ENCODE measurements around the gene MAP3K13.
"Not testable (repeated sequence)": the region's sequence is repeated elsewhere in the genome, so short reads cannot be mapped to it uniquely, and the experiment has no call there.

The MAP3K13 gene

GRCh38 chr3:185470323-185470722, 107.4 kb downstream of the MAP3K13 start:
- Histone ChIP-seq H4K20me1 (ENCODE audit: insufficient read depth, low read length) (no peaks in the 10 kb centered on the region), H2AFZ (ENCODE audit: low read depth, low read length) (no peak overlapping the region), H3K9me3 (ENCODE audit: insufficient read depth, low read length, severe bottlenecking) (no peaks in the 10 kb centered on the region), H3K4me1 (ENCODE audit: insufficient read depth, low read length) (no peaks in the 10 kb centered on the region), H3K79me2 (ENCODE audit: insufficient read depth, low read length) (no peaks in the 10 kb centered on the region), H3K4me3 (ENCODE audit: low read depth in 1 of 2, low read length in 2 of 2) (no peak overlapping the region), H3K36me3 (ENCODE audit: insufficient read depth, low read length) (no peaks in the 10 kb centered on the region), H3K4me2 (ENCODE audit: insufficient read depth, low read length) (no peak overlapping the region), H3K9ac (ENCODE audit: low read depth, low read length) (no peak overlapping the region), H3K27me3 (ENCODE audit: insufficient read depth, low read length, poor library complexity) (no peaks in the 10 kb centered on the region), H3K27ac (ENCODE audit: low read length) (no peak overlapping the region)
- DNase-seq: no peak
- no peak for ATAC-seq (ENCODE audit: insufficient read depth, low read depth)
- TF ChIP-seq, protein P1, sequence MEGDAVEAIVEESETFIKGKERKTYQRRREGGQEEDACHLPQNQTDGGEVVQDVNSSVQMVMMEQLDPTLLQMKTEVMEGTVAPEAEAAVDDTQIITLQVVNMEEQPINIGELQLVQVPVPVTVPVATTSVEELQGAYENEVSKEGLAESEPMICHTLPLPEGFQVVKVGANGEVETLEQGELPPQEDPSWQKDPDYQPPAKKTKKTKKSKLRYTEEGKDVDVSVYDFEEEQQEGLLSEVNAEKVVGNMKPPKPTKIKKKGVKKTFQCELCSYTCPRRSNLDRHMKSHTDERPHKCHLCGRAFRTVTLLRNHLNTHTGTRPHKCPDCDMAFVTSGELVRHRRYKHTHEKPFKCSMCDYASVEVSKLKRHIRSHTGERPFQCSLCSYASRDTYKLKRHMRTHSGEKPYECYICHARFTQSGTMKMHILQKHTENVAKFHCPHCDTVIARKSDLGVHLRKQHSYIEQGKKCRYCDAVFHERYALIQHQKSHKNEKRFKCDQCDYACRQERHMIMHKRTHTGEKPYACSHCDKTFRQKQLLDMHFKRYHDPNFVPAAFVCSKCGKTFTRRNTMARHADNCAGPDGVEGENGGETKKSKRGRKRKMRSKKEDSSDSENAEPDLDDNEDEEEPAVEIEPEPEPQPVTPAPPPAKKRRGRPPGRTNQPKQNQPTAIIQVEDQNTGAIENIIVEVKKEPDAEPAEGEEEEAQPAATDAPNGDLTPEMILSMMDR (IDR thresholded peaks at IDR 0.05; ENCODE audit: borderline replicate concordance, extremely low read depth, low read length, poor library complexity, severe bottlenecking): no peak
- TF ChIP-seq EZH2 (IDR thresholded peaks at IDR 0.05; ENCODE audit: borderline replicate concordance, low read depth, low read length, severe bottlenecking): no peak

- DNase-seq: no peak
These were observed 110.4 kb downstream of the MAP3K13 start for GRCh38 chr3:185473290-185473815.

GRCh38 chr3:185474922-185475321, 112.0 kb downstream of the MAP3K13 start:
- H3K27ac ChIP-seq (ENCODE audit: low read length); H3K9ac ChIP-seq (ENCODE audit: low read depth, low read length); ATAC-seq (ENCODE audit: insufficient read depth, low read depth); H4K20me1 ChIP-seq (ENCODE audit: insufficient read depth, low read length); H3K4me2 ChIP-seq (ENCODE audit: insufficient read depth, low read length); DNase-seq; H3K9me3 ChIP-seq (ENCODE audit: insufficient read depth, low read length, severe bottlenecking); H3K79me2 ChIP-seq (ENCODE audit: insufficient read depth, low read length); H3K4me1 ChIP-seq (ENCODE audit: insufficient read depth, low read length); H3K36me3 ChIP-seq (ENCODE audit: insufficient read depth, low read length); H2AFZ ChIP-seq (ENCODE audit: low read depth, low read length); H3K27me3 ChIP-seq (ENCODE audit: insufficient read depth, low read length, poor library complexity); H3K4me3 ChIP-seq (ENCODE audit: low read depth in 1 of 2, low read length in 2 of 2): not testable (repeated sequence)

More at GRCh38 chr3:185473290-185473815, 110.4 kb downstream of the MAP3K13 start:
- ATAC-seq (ENCODE audit: insufficient read depth, low read depth): no peak
- H3K27ac ChIP-seq (ENCODE audit: low read length): no peak overlapping the region
- no peaks in the 10 kb centered on the region for H4K20me1 ChIP-seq (ENCODE audit: insufficient read depth, low read length)
- no peak overlapping the region for H3K4me2 ChIP-seq (ENCODE audit: insufficient read depth, low read length)
- H3K36me3 ChIP-seq (ENCODE audit: insufficient read depth, low read length): no peaks in the 10 kb centered on the region
- TF ChIP-seq, protein P1 (IDR thresholded peaks at IDR 0.05; ENCODE audit: borderline replicate concordance, extremely low read depth, low read length, poor library complexity, severe bottlenecking): no peak
- no peak overlapping the region for H3K4me3 ChIP-seq (ENCODE audit: low read depth in 1 of 2, low read length in 2 of 2)
- H3K9ac ChIP-seq (ENCODE audit: low read depth, low read length): no peak overlapping the region
- no peaks in the 10 kb centered on the region for H3K79me2 ChIP-seq (ENCODE audit: insufficient read depth, low read length)
- H3K4me1 ChIP-seq (ENCODE audit: insufficient read depth, low read length): no peaks in the 10 kb centered on the region
- no peak overlapping the region for H2AFZ ChIP-seq (ENCODE audit: low read depth, low read length)
- H3K27me3 ChIP-seq (ENCODE audit: insufficient read depth, low read length, poor library complexity): no peaks in the 10 kb centered on the region
- H3K9me3 ChIP-seq (ENCODE audit: insufficient read depth, low read length, severe bottlenecking): no peaks in the 10 kb centered on the region

GRCh38 chr3:185477316-185477715, 114.4 kb downstream of the MAP3K13 start:
- no peak overlapping the region for H3K9ac ChIP-seq (ENCODE audit: low read depth, low read length)
- no peak overlapping the region for H3K27ac ChIP-seq (ENCODE audit: low read length)
- H3K79me2 ChIP-seq (ENCODE audit: insufficient read depth, low read length): no peaks in the 10 kb centered on the region
- no peak overlapping the region for H2AFZ ChIP-seq (ENCODE audit: low read depth, low read length)
- TF ChIP-seq EZH2 (IDR thresholded peaks at IDR 0.05; ENCODE audit: borderline replicate concordance, low read depth, low read length, severe bottlenecking): no peak
- TF ChIP-seq, protein P1 (IDR thresholded peaks at IDR 0.05; ENCODE audit: borderline replicate concordance, extremely low read depth, low read length, poor library complexity, severe bottlenecking): no peak
- DNase-seq (no peak), ATAC-seq (ENCODE audit: insufficient read depth, low read depth) (no peak)
- no peak overlapping the region for H3K4me2 ChIP-seq (ENCODE audit: insufficient read depth, low read length)
- H4K20me1 ChIP-seq (ENCODE audit: insufficient read depth, low read length): no peaks in the 10 kb centered on the region
- no peaks in the 10 kb centered on the region for H3K27me3 ChIP-seq (ENCODE audit: insufficient read depth, low read length, poor library complexity)
- H3K36me3 ChIP-seq (ENCODE audit: insufficient read depth, low read length): no peaks in the 10 kb centered on the region
- H3K9me3 ChIP-seq (ENCODE audit: insufficient read depth, low read length, severe bottlenecking): no peaks in the 10 kb centered on the region
- H3K4me3 ChIP-seq (ENCODE audit: low read depth in 1 of 2, low read length in 2 of 2): no peak overlapping the region
- H3K4me1 ChIP-seq (ENCODE audit: insufficient read depth, low read length): no peaks in the 10 kb centered on the region

All from DND-41 (cell line).